Measurements from ENCODE around the gene QSER1.
"Not testable (repeated sequence)": the region's sequence is repeated elsewhere in the genome, so short reads cannot be mapped to it uniquely, and the experiment has no call there.

Gene QSER1

GRCh38 chr11:32919338-32919737 lies 26.7 kb downstream of the QSER1 start:
- H3K27ac ChIP-seq (ENCODE audit: low read depth, low read length) = no peak overlapping the region
- H3K4me3 ChIP-seq (ENCODE audit: low read depth in 1 of 5, low read length in 5 of 5) = no peak overlapping the region

GRCh38 chr11:32920570-32920969 lies 28.0 kb downstream of the QSER1 start:
- H3K4me1 ChIP-seq (ENCODE audit: control insufficient read depth in 5 of 5, insufficient read depth in 5 of 5, low read length in 5 of 5) = no peaks in the 10 kb centered on the region
- no peaks in the 10 kb centered on the region for H3K36me3 ChIP-seq (ENCODE audit: control insufficient read depth in 5 of 5, insufficient read depth in 5 of 5, low read length in 5 of 5)
- no peaks in the 10 kb centered on the region for H3K9me3 ChIP-seq (ENCODE audit: control insufficient read depth in 5 of 5, low read length in 5 of 5)
- H3K4me3 ChIP-seq (ENCODE audit: low read depth in 1 of 5, low read length in 5 of 5) = no peak overlapping the region
- no peak overlapping the region for H3K27ac ChIP-seq (ENCODE audit: low read depth, low read length)
- H3K27me3 ChIP-seq (ENCODE audit: control insufficient read depth in 5 of 5, insufficient read depth in 4 of 5, low read length in 5 of 5) = no peaks in the 10 kb centered on the region
- H3K9ac ChIP-seq (ENCODE audit: low read length in 5 of 5) = no peak overlapping the region

More at GRCh38 chr11:32919338-32919737, 26.7 kb downstream of the QSER1 start:
- no peak overlapping the region for H3K9ac ChIP-seq (ENCODE audit: low read length in 5 of 5)
- no peaks in the 10 kb centered on the region for H3K27me3 ChIP-seq (ENCODE audit: control insufficient read depth in 5 of 5, insufficient read depth in 4 of 5, low read length in 5 of 5)
- no peaks in the 10 kb centered on the region for H3K36me3 ChIP-seq (ENCODE audit: control insufficient read depth in 5 of 5, insufficient read depth in 5 of 5, low read length in 5 of 5)
- H3K9me3 ChIP-seq (ENCODE audit: control insufficient read depth in 5 of 5, low read length in 5 of 5) = no peaks in the 10 kb centered on the region
- H3K4me1 ChIP-seq (ENCODE audit: control insufficient read depth in 5 of 5, insufficient read depth in 5 of 5, low read length in 5 of 5) = no peaks in the 10 kb centered on the region

- no peak overlapping the region for H3K4me3 ChIP-seq (ENCODE audit: low read depth in 1 of 5, low read length in 5 of 5)
- H3K27ac ChIP-seq (ENCODE audit: low read depth, low read length) = no peak overlapping the region
- H3K9ac ChIP-seq (ENCODE audit: low read length in 5 of 5) = no peak overlapping the region
- H3K27me3 ChIP-seq (ENCODE audit: control insufficient read depth in 5 of 5, insufficient read depth in 4 of 5, low read length in 5 of 5) = no peaks in the 10 kb centered on the region
- no peaks in the 10 kb centered on the region for H3K4me1 ChIP-seq (ENCODE audit: control insufficient read depth in 5 of 5, insufficient read depth in 5 of 5, low read length in 5 of 5)
- H3K36me3 ChIP-seq (ENCODE audit: control insufficient read depth in 5 of 5, insufficient read depth in 5 of 5, low read length in 5 of 5) = no peaks in the 10 kb centered on the region
- H3K9me3 ChIP-seq (ENCODE audit: control insufficient read depth in 5 of 5, low read length in 5 of 5) = no peaks in the 10 kb centered on the region
Measured at GRCh38 chr11:32921204-32921603, 28.6 kb downstream of the QSER1 start.

- H3K27me3 ChIP-seq (ENCODE audit: control insufficient read depth in 5 of 5, insufficient read depth in 4 of 5, low read length in 5 of 5) = no peaks in the 10 kb centered on the region
- H3K27ac ChIP-seq (ENCODE audit: low read depth, low read length) = no peak overlapping the region
- H3K4me1 ChIP-seq (ENCODE audit: control insufficient read depth in 5 of 5, insufficient read depth in 5 of 5, low read length in 5 of 5) = no peaks in the 10 kb centered on the region
- no peaks in the 10 kb centered on the region for H3K9me3 ChIP-seq (ENCODE audit: control insufficient read depth in 5 of 5, low read length in 5 of 5)
- H3K36me3 ChIP-seq (ENCODE audit: control insufficient read depth in 5 of 5, insufficient read depth in 5 of 5, low read length in 5 of 5) = peaks cover 24 to 41% (median 34%) of the 10 kb centered on the region in 5 donors
- H3K4me3 ChIP-seq (ENCODE audit: low read depth in 1 of 5, low read length in 5 of 5) = no peak overlapping the region
- no peak overlapping the region for H3K9ac ChIP-seq (ENCODE audit: low read length in 5 of 5)
Measured at GRCh38 chr11:32931606-32932005, 39.0 kb downstream of the QSER1 start.

- H3K9me3 ChIP-seq (ENCODE audit: control insufficient read depth in 5 of 5, low read length in 5 of 5) = no peaks in the 10 kb centered on the region
- H3K27me3 ChIP-seq (ENCODE audit: control insufficient read depth in 5 of 5, insufficient read depth in 4 of 5, low read length in 5 of 5) = no peaks in the 10 kb centered on the region
- H3K9ac ChIP-seq (ENCODE audit: low read length in 5 of 5) = no peak overlapping the region
- H3K36me3 ChIP-seq (ENCODE audit: control insufficient read depth in 5 of 5, insufficient read depth in 5 of 5, low read length in 5 of 5) = peaks cover 24 to 41% (median 34%) of the 10 kb centered on the region in 5 donors
- no peaks in the 10 kb centered on the region for H3K4me1 ChIP-seq (ENCODE audit: control insufficient read depth in 5 of 5, insufficient read depth in 5 of 5, low read length in 5 of 5)
- H3K4me3 ChIP-seq (ENCODE audit: low read depth in 1 of 5, low read length in 5 of 5) = no peak overlapping the region
- H3K27ac ChIP-seq (ENCODE audit: low read depth, low read length) = no peak overlapping the region
Measured at GRCh38 chr11:32932196-32932595, 39.6 kb downstream of the QSER1 start.

GRCh38 chr11:32935462-32936029 lies 42.9 kb downstream of the QSER1 start:
- Histone ChIP-seq H3K27ac (ENCODE audit: low read depth, low read length) (no peak overlapping the region), H3K9ac (ENCODE audit: low read length in 5 of 5) (no peak overlapping the region), H3K27me3 (ENCODE audit: control insufficient read depth in 5 of 5, insufficient read depth in 4 of 5, low read length in 5 of 5) (no peaks in the 10 kb centered on the region), H3K36me3 (ENCODE audit: control insufficient read depth in 5 of 5, insufficient read depth in 5 of 5, low read length in 5 of 5) (peaks cover 24 to 40% (median 34%) of the 10 kb centered on the region in 5 donors), H3K4me1 (ENCODE audit: control insufficient read depth in 5 of 5, insufficient read depth in 5 of 5, low read length in 5 of 5) (no peaks in the 10 kb centered on the region), H3K9me3 (ENCODE audit: control insufficient read depth in 5 of 5, low read length in 5 of 5) (no peaks in the 10 kb centered on the region), H3K4me3 (ENCODE audit: low read depth in 1 of 5, low read length in 5 of 5) (no peak overlapping the region)

- not testable (repeated sequence) for H3K4me3 ChIP-seq (ENCODE audit: low read depth in 1 of 5, low read length in 5 of 5); H3K27me3 ChIP-seq (ENCODE audit: control insufficient read depth in 5 of 5, insufficient read depth in 4 of 5, low read length in 5 of 5); H3K4me1 ChIP-seq (ENCODE audit: control insufficient read depth in 5 of 5, insufficient read depth in 5 of 5, low read length in 5 of 5); H3K9me3 ChIP-seq (ENCODE audit: control insufficient read depth in 5 of 5, low read length in 5 of 5); H3K27ac ChIP-seq (ENCODE audit: low read depth, low read length); H3K9ac ChIP-seq (ENCODE audit: low read length in 5 of 5)
- H3K36me3 ChIP-seq (ENCODE audit: control insufficient read depth in 5 of 5, insufficient read depth in 5 of 5, low read length in 5 of 5) = peaks cover 24 to 40% (median 34%) of the 10 kb centered on the region in 5 donors
Measured at GRCh38 chr11:32936178-32936577, 43.6 kb downstream of the QSER1 start.

- not testable (repeated sequence) for H3K4me1 ChIP-seq (ENCODE audit: control insufficient read depth in 5 of 5, insufficient read depth in 5 of 5, low read length in 5 of 5)
Measured at GRCh38 chr11:32937283-32937682, 44.7 kb downstream of the QSER1 start.

GRCh38 chr11:32939046-32939445 lies 46.4 kb downstream of the QSER1 start:
- Histone ChIP-seq H3K9ac (ENCODE audit: low read length in 5 of 5) (no peak overlapping the region), H3K9me3 (ENCODE audit: control insufficient read depth in 5 of 5, low read length in 5 of 5) (no peaks in the 10 kb centered on the region), H3K4me1 (ENCODE audit: control insufficient read depth in 5 of 5, insufficient read depth in 5 of 5, low read length in 5 of 5) (no peaks in the 10 kb centered on the region), H3K36me3 (ENCODE audit: control insufficient read depth in 5 of 5, insufficient read depth in 5 of 5, low read length in 5 of 5) (peaks cover 0 to 13% (median 8%) of the 10 kb centered on the region in 5 donors), H3K27ac (ENCODE audit: low read depth, low read length) (no peak overlapping the region), H3K27me3 (ENCODE audit: control insufficient read depth in 5 of 5, insufficient read depth in 4 of 5, low read length in 5 of 5) (no peaks in the 10 kb centered on the region), H3K4me3 (ENCODE audit: low read depth in 1 of 5, low read length in 5 of 5) (no peak overlapping the region)

More at GRCh38 chr11:32937283-32937682, 44.7 kb downstream of the QSER1 start:
- not testable (repeated sequence) for H3K9ac ChIP-seq (ENCODE audit: low read length in 5 of 5); H3K4me3 ChIP-seq (ENCODE audit: low read depth in 1 of 5, low read length in 5 of 5); H3K9me3 ChIP-seq (ENCODE audit: control insufficient read depth in 5 of 5, low read length in 5 of 5); H3K27me3 ChIP-seq (ENCODE audit: control insufficient read depth in 5 of 5, insufficient read depth in 4 of 5, low read length in 5 of 5); H3K27ac ChIP-seq (ENCODE audit: low read depth, low read length)
- peaks cover 16 to 31% (median 26%) of the 10 kb centered on the region in 5 donors for H3K36me3 ChIP-seq (ENCODE audit: control insufficient read depth in 5 of 5, insufficient read depth in 5 of 5, low read length in 5 of 5)

GRCh38 chr11:32939866-32940265 lies 47.3 kb downstream of the QSER1 start:
- H3K27me3 ChIP-seq (ENCODE audit: control insufficient read depth in 5 of 5, insufficient read depth in 4 of 5, low read length in 5 of 5) = no peaks in the 10 kb centered on the region
- H3K4me3 ChIP-seq (ENCODE audit: low read depth in 1 of 5, low read length in 5 of 5) = no peak overlapping the region
- H3K36me3 ChIP-seq (ENCODE audit: control insufficient read depth in 5 of 5, insufficient read depth in 5 of 5, low read length in 5 of 5) = peaks cover 0 to 10% (median 2%) of the 10 kb centered on the region in 5 donors
- H3K4me1 ChIP-seq (ENCODE audit: control insufficient read depth in 5 of 5, insufficient read depth in 5 of 5, low read length in 5 of 5) = no peaks in the 10 kb centered on the region
- H3K9me3 ChIP-seq (ENCODE audit: control insufficient read depth in 5 of 5, low read length in 5 of 5) = no peaks in the 10 kb centered on the region
- H3K9ac ChIP-seq (ENCODE audit: low read length in 5 of 5) = no peak overlapping the region
- H3K27ac ChIP-seq (ENCODE audit: low read depth, low read length) = no peak overlapping the region
